IPS DF 4.7 (cell line): Measurements from ENCODE around the gene ETHE1.
"Not testable (repeated sequence)": the region's sequence is repeated elsewhere in the genome, so short reads cannot be mapped to it uniquely, and the experiment has no call there.

ENCODE experiments used
- DNase-seq: peaks from one replicate; pipeline ENCODE4 v3.0.0-alpha.2; 2013; ENCODE audit warnings: low spot score; ENCODE audit errors: extremely low read depth

The ETHE1 gene

DNA sequence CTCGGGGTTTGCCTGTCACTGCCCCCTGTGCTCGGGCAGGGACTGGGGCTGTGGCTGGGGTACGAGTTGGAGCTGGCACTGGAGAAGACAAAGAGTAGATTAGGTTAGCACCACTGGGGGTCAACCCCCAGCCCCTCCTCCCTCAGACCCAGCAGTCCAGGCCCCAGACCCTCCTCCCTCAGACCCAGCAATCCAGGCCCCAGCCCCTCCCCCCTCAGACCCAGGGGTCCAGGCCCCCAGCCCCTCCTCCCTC lies 25.1 kb upstream of the ETHE1 start:
- DNase-seq = no peak

DNA sequence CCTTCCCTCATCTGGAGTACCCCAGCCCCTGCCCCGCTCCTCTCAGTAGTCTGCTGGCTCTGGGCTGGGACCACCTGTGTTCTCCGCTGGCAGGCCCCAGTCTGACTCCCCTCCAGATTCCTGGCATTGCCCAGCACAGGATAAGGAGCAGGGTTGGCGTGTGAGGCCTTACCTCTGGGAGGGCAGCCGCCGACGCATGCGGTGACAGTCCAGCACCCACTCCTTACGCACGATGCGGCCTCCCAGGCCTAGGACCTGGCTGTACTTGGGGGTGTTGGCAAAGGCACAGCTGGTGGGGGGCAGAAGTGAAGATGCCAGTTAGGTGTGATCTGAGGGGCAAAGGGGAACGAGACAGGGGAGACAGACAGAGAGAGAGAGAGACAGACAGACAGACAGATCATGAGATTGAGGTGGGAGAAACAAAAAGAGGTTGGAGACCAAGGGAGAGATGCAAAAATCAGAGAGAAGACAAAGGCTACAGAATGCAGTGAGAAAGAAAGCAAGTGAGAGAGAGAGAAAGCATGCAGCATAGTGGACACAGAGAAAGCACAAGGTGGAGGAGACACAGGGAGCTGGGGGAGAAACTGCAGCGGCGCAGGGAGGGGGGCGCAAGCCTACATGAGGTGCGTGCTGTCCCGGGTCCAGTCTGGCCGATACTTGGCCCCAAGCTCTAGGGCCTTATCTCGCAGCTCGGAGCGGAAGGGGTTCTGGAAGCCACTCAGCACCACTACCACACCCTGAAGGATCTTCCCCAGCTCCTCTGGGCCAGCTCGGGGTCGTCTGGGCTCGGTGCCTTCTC lies 24.6 kb upstream of the ETHE1 start:
- no peak for DNase-seq

DNA sequence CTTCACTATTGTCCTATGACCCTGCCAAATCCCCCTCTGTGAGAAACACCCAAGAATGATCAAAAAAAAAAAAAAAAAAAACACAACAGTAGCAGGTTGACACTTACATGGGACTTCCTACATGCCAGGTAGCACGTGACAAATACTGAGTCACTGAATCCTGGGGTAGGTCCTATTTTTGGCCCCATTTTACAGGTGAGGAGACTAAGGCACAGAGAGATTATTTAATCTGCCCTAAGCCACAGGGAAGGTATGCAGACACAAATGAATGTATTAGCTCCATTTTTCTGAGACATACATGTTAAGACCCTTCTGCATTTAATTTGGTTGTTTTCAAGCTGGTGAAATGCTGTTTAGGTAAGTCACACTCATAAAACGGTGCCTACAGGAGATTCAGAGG lies 21.7 kb upstream of the ETHE1 start:
- no peak for DNase-seq

DNA sequence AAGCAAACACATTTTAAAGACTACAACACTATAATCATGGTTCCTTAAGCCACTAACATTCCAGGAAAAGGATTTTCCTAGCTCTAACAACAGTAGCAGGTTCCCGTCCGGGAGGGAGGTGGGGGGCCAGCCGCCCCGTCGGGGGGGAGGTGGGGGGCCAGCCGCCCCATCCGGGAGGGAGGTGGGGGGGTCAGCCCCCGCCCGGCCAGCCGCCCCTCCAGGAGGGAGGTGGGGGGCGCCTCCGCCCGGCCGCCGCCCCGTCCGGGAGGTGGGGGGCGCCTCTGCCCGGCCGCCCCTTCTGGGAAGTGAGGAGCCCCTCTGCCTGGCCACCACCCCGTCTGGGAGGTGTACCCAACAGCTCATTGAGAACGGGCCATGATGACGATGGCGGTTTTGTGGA lies 20.9 kb upstream of the ETHE1 start:
- DNase-seq = not testable (repeated sequence)

DNA sequence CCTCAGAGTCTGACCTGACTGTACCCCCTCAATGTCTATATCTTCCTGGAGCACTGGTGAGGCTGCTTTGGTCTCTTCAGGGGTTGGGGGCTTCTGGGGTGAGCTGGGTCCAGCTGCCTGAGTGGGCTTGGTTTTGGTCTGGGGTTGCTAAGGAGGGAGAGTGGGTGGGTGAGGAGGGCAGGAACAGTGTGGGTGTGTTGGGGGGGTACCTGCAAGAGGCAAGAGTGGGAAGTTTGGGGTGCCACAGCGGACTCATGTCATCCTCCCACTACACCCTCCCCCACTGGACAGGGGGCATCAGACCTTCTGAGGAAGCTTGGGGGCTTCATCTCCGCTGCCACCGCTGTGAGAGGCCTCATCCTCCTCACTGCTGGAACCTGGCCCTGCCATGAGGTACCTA lies 19.6 kb upstream of the ETHE1 start:
- no peak for DNase-seq

DNA sequence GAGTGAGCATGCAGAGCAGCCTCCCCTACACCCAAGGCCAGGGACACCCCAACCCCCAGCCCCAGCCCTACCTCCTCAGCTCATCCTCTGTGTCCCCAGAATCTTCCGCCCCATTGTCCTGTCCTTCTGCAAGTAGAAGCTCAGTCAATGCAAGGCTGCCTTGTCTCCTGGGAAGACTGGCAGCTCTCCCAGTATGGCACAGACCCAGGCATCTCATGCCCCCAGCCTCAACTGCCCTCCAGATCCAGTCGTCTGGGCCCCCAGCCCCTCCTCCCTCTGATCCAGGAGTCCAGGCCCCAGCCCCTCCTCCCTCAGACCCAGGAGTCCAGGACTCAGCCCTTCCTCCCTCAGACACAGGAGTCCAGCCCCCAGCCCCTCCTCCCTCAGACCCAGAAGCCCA lies 19.0 kb upstream of the ETHE1 start:
- DNase-seq = no peak

DNA sequence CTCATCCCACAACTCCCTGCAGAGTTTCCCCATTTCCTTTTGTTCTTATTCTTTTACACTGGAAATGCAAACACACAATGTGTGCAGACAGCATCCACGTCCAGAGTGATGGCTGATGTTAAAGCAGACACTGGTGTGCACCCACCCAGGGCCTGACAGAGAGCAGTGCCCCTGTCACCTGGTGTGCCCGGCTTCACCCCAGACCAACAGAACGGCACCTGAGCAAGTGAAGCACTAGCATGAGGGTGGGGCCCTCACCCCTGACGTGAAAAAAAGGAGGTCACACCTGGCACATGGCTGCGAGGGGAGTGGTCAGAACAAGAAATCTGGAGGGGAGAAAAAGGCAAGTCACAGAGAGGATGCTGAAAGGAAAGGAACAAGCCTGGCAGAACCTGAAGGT lies 18.3 kb upstream of the ETHE1 start:
- no peak for DNase-seq

DNA sequence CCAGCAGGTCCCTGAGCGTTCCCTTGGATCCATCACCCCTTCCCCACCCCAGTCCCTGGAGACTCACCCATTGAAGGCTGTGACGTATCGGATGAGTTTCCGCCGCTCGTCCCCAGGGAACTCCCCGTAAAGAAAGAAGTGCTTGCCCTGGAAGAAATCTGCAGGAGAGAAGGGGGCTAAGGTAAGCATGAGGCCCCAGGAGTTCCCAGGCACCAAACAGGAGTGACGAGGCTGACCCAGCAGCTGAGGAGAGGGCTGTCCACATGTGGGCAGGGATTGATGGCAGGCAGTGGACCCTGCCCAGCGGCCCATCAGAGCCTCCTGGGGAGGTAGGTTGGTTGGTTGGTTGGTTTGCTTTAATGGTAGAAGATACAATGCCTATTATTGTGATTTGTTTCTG lies 17.1 kb upstream of the ETHE1 start:
- no peak for DNase-seq

DNA sequence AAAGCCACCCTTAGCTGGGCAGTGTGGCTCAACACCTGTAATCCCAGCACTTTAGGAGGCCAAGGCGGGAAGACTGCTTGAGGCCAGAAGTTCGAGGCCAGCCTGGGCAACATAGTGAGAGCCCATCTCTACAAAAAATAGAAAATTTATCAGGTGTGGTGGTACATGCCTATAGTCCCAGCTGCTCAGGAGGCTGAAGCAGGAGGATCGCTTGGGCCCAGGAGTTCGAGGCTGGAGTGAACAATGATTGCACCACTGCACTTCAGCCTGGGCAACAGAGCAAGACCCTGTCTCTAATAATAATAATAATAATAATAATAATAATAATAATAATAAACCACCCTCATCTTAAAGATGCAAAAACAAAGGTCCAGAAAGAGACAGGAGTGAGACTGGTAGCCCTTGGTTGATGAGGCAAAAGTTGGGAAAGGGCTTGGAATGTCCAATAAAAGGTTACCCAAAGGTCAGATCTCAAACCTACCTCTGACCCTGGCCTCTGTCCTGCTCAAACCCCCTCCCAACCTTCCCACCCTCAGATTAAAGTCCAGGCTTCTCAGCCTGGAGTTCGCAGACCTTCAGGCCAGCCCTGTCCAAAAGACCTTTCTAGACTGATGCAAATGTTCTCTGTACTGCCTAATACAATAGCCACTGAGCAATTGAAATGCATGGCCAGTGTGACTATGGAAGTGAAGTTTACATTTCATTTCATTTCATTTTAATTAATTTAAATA lies 15.1 kb upstream of the ETHE1 start:
- no peak for DNase-seq

DNA sequence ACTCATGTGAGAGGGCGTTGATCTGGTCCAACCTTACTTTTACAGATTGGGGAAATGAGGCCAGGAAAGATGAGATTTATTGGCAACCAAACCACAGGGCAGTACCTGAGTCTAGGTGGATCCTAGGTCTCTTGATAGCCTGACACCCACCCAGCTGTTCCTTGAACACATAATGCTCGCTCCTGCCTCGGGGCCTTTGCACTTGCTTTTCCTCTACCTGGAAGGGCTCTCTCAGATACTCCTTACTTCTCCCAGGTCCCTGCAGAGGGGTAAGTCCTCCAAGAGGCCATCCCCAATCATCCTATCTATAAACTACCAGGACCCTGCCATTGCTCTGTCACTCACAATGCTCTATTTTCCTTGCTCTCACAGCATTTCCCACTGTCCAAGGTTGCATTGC lies 13.4 kb upstream of the ETHE1 start:
- no peak for DNase-seq

DNA sequence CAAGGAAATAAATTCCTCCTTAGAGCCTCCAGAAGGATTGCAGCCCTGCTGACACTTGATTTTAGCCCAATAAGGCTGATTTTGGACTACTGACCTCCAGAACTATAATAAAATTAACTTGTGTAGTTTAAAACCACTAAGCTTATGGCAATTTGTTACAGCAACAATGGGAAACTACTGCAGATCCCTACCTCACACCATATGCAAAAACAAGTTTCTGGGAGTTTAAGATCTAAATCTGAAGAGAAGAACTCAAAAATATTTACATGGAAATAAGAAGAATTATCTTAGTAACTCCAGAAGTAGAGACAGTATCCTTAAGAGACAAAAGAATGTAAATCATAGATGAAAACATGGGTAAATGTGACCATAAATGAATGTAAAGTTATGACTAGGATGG lies 11.9 kb upstream of the ETHE1 start:
- no peak for DNase-seq

DNA sequence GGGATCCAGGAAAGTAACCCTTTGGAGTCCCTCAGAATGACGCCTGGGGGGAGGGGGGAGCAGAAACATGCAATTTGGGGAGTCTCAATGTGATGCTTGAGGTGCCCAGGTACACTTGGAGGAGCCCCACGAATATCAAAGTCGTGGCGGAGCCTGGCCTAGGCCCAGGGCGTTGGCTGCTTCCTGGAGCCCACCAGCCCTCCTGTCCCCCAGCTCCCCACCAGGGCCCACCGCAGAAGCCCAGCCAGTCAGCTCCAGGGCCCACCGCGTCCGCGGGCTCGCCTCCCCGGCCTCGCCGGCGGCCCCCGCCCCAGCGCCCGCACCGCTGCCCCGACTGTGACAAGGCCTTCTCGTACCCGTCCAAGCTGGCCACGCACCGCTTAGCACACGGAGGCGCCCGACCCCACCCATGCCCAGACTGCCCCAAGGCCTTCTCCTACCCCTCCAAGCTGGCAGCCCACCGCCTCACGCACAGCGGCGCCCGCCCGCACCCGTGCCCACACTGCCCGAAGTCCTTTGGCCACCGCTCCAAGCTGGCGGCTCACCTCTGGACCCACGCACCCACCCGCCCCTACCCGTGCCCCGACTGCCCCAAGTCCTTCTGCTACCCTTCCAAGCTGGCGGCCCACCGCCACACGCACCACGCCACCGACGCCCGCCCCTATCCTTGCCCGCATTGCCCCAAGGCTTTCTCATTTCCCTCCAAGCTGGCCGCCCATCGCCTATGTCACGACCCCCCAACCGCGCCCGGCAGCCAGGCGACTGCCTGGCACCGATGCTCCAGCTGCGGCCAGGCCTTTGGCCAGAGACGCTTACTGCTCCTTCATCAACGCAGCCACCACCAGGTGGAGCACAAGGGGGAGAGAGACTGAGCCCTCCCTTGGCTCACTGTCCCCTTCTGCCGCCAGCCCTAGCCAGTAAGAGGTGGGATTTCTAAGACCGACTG lies 8.1 kb upstream of the ETHE1 start:
- no peak for DNase-seq

DNA sequence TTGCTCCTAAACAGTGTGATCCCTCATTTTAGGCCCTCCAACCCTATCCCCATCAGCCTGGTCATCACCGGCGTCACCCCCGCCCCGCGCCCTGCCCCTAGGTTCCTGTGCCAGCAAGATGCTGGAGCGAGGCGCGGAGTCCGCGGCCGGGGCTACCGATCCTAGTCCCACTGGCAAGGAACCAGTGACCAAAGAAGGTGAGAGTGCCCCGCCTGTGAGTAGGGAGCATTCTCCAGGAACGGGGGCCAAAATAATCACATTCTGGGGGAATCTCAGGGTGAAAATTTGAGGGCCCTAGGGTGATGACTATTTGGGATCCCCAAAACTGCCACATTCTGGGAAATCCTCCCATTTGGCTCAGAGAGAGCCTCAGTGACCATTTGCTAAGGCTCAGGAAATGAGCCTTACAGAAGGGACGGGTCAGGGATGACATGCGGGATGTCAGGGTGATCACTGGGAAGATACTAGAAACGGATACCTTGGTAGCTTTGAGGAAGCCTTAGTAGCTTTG lies 7.4 kb upstream of the ETHE1 start:
- DNase-seq = no peak

DNA sequence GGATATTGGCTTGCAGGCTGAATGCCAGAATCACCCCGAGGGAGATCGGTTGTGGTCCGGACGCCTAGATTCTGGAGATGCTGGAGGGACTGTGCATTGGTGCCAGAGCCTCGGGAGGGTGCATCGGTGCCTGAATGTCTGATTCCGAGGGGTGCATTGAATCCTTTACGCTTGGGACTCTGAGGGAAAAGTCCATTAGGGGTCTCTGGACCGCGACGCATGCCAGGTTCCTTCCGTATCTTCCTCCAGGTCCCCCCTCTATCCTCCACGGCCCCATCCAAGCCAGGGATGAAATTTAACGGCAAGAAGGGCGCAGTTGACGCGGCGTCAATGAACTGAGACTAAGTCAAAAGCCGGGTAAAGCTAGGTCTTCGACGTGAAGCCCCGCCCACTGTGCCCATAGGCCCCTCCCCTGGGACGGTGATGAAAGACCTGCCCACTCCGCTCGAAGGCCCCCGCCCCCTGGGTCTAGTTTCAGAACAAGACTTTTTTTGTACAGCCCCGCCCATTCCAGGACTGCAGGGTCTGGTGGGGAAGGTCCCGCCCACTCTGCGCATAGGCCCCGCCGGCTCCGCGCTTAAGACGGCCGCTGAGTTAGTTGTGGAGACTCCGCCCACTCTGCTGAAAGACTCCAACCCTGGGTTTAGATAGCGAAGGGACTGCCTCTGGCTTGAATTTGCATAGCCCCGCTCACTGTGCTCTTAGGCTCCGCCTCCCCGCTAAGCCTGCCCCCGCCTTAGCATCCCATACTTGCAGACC lies 6.7 kb upstream of the ETHE1 start:
- peak; percentile 93 for DNase-seq

DNA sequence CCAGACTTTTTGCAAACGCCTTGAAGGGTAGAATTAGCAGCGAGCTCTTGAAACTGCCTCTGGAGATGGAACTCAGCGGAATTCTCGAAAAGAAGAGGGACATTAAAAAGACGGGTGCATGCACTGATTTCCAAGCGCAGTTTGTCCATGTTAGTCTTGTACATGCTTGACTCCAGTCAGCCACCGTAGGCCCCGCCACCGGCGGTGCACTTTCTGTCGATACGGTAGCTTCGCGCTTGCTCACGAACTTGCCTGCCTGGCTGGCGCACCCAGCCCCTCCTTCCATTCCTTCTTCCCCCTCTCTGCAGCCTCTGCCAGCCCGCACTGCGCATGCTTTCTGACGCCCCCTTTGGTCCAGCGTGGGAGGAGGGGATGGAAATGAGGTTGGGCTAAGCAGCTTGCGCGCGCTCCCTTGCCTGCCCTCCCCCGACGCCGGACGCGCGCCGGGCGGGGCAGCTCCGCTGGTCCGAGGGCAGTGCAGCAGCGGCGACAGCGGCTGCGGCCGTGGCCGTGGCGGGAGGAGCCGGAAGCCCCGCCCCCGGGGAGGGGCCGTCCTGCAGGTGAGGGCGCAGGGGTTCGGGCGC lies 6.1 kb upstream of the ETHE1 start, which contains the start of gene ZNF575:
ZNF575 (plus strand) TSS at position 227 of the 584 bp plus-strand sequence. CDS start 1,235 bp downstream, outside the sequence.
- no peak for DNase-seq

DNA sequence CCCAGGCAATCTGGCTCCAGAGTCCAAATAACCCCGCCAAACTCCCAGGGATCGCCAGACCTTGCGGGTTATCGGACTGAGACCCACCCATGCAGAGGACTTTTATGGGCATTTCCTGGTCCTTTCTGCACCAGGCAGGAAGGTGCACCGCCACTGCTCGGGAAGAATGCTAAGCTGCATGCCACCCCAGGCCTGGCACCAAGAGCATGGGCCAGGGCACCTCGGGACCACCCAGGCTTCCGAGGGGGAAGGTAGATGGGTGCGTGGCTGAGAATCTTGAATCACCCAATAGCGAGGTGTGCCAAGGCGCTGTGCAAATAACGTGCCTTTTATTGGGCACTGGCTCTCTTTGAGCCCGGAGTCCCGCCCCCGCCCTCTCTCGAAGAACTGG lies 5.6 kb upstream of the ETHE1 start:
- no peak for DNase-seq

DNA sequence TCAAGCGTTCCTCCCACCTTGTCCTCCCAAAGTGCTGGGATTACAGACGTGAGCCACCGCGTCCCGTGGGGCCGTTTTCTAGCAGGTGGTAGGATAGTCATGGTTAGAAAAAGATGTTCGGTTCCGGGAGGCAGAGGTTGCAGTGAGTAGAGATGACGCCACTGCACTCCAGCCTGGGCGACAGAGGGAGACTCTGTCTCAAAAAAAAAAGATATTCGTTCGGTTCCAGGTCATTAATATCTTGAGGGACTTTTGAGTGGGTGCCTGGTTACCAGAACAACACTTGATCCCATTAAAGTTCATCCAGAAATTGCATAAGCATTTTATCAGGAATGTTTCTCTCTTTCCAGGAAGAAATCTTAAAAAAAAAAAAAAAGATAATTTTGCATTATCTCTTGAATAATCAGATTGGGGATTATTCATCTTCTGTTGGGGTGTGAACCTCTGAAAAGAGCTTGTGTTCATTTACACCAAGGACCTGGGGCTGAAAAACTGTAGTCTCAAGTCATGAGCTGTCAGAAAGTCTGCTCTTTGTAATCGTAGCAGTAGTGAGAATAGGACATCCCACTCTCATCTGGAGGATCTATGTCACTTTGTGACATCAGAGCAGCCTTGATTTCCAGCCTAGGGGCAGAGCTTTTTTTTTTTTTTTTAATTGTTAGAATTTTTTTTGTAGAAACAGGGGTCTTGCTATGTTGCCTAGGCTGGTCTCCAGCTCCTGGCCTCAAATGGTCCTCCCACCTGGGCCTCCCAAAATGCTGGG lies 1.0 kb upstream of the ETHE1 start:
- DNase-seq = no peak

DNA sequence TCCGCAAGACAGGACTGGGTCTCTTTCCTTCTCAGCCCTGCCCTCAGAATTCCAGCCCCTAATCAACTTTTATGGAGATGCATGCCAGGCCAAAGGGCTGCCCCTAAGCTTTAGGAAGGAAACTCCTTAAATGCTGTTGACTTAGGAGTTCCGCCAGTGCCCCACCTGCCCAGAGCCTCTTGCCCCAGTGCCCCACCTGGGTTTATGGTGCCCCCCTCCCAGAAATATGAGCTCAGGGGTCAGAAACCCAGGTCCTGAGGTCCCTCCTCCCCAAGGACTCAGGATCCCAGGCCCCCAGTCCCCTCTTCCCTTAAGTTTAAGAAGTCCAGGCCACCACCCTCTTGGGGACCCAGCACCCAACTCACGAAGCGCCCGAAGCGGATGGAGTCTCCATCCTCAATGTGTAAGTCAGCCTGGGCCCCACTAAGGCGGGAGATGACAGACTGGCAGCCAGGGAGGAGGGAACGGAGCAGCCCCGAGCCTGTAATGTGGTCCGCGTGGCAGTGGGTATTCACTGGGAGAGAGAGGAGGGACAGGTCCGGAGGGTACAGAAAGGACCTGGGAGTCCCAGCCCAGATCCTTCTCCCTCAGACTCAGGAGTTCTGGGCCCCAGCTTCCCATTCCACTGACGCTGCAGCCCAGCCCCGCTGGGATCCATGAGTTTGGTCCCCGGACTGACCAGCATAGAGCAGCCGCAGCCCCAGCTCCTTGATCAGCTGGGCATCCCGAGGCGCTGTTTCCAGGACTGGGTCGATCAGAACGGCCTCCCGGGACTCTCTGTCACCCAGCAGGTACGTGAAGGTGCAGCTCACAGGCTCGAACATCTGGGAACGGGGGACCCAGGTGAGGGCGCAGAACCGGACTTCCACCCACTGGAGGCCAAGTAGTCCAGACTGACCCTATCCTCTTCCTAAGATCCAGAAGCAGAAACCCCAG lies 897 bp downstream of the ETHE1 start:
- DNase-seq = no peak
